Right hindlimb (tissue), 1 donor: ENCODE data around the gene EVPL.
"Not testable (repeated sequence)": the region's sequence is repeated elsewhere in the genome, so short reads cannot be mapped to it uniquely, and the experiment has no call there.

Experiments used
- DNase-seq: peaks from one replicate; pipeline ENCODE4 v3.0.0-alpha.2; 2018

The EVPL gene

GRCh38 chr17:76027159-76027839 lies at the start of gene EVPL:
TSS of gene EVPL (minus strand) at chr17:76027306. CDS start at chr17:76027198, 108 bp downstream.
- no peak for DNase-seq

- DNase-seq, result no peak
These were observed 49.1 kb upstream of the EVPL start for GRCh38 chr17:76076146-76076764.

GRCh38 chr17:76075364-76076145 lies 48.4 kb upstream of the EVPL start:
- DNase-seq, result no peak

- DNase-seq, result peak; percentile 27
These were observed 47.6 kb upstream of the EVPL start, which contains the start of gene GALR2 for GRCh38 chr17:76074390-76075363. TSS of gene GALR2 (plus strand) at chr17:76074781. CDS start at chr17:76074884, 103 bp downstream.

- DNase-seq, result peak; percentile 97
These were observed 45.2 kb upstream of the EVPL start, which contains the start of gene SRP68 for GRCh38 chr17:76072148-76072858. TSS of gene SRP68 (minus strand) at chr17:76072517. CDS start at chr17:76072491, 26 bp downstream.

GRCh38 chr17:76071531-76072147 lies 44.5 kb upstream of the EVPL start:
- no peak for DNase-seq

GRCh38 chr17:76065775-76066174 lies 38.7 kb upstream of the EVPL start:
- DNase-seq, result no peak

GRCh38 chr17:76063875-76064546 lies 36.9 kb upstream of the EVPL start:
- DNase-seq, result no peak

- DNase-seq, result not testable (repeated sequence)
These were observed 31.2 kb upstream of the EVPL start for GRCh38 chr17:76058264-76058663.

- DNase-seq, result no peak
These were observed 29.8 kb upstream of the EVPL start for GRCh38 chr17:76056882-76057281.

GRCh38 chr17:76054112-76054476 lies 27.0 kb upstream of the EVPL start:
- DNase-seq, result no peak

- no peak for DNase-seq
These were observed 26.4 kb upstream of the EVPL start for GRCh38 chr17:76053246-76054111.

GRCh38 chr17:76051561-76051960 lies 24.5 kb upstream of the EVPL start:
- no peak for DNase-seq

- no peak for DNase-seq
These were observed 23.7 kb upstream of the EVPL start for GRCh38 chr17:76050538-76051467.

- no peak for DNase-seq
These were observed 22.9 kb upstream of the EVPL start for GRCh38 chr17:76049836-76050537.

GRCh38 chr17:76049239-76049638 lies 22.1 kb upstream of the EVPL start:
- DNase-seq, result no peak

GRCh38 chr17:76048711-76049110 lies 21.6 kb upstream of the EVPL start:
- DNase-seq, result no peak
